HepG2 (cell line): ENCODE data around the gene KIF22. TPM values are rescaled to one million over a fixed set of nuclear protein-coding genes. Genes with fewer than 3 reads are reported as not detected.
A peak's percentile ranks its signal among the peaks of the same experiment; 100 is the strongest.

Experiments used
- HDAC1 ChIP-seq: sonication (generic); formaldehyde crosslinking; IDR thresholded peaks from 2 replicates; pipeline ENCODE4 v1.5.1; 2020; ENCODE audit warnings: mild to moderate bottlenecking, missing genetic modification reagents
- IRF2 ChIP-seq: IDR thresholded peaks from 2 replicates; pipeline ENCODE4 v1.6.1; 2018; ENCODE audit warnings: missing genetic modification reagents, missing compliant biosample characterization
- KDM6A ChIP-seq: IDR thresholded peaks from 2 replicates; pipeline ENCODE4 v1.6.1; 2016; ENCODE audit warnings: low read depth
- KLF16 ChIP-seq, 2 experiments: sonication (generic) in 1 of 2; formaldehyde crosslinking in 1 of 2; IDR thresholded peaks; 2 replicates each; pipeline versions ENCODE4 v1.6.1 to v1.8.0; 2016 to 2023; ENCODE audit warnings: missing genetic modification reagents in 2 of 2, missing compliant biosample characterization in 1 of 2
- NR2F6 ChIP-seq, 2 experiments: IDR thresholded peaks; 2 replicates each; pipeline ENCODE4 v1.6.1; 2016; ENCODE audit warnings: antibody characterized with exemption in 1 of 2, mild to moderate bottlenecking in 1 of 2
- POGK ChIP-seq: sonication (generic); formaldehyde crosslinking; conservative IDR thresholded peaks from 2 replicates; pipeline ENCODE4 v1.8.0; 2022; ENCODE audit warnings: mild to moderate bottlenecking, moderate library complexity, missing genetic modification reagents
- POLR2AphosphoS2 ChIP-seq: IDR thresholded peaks from 2 replicates; pipeline ENCODE4 v1.6.1; 2011; ENCODE audit warnings: low read depth, low read length, improper control_type of control experiment
- PPARG ChIP-seq: conservative IDR thresholded peaks from 2 replicates; pipeline ENCODE4 v1.6.1; 2016; ENCODE audit warnings: missing biosample characterization, missing genetic modification reagents
- SP1 ChIP-seq, 2 experiments: fragments of 450-650 bp in 1 of 2; sonication (generic) in 1 of 2; formaldehyde crosslinking in 1 of 2; IDR thresholded peaks; 2 replicates each; pipeline versions ENCODE4 v1.4.0 to v1.6.1; 2016 to 2020; ENCODE audit warnings: missing genetic modification reagents in 1 of 2
- ZMYM4 ChIP-seq: sonication (generic); formaldehyde crosslinking; IDR thresholded peaks from 2 replicates; pipeline ENCODE4 v1.8.1; 2023; ENCODE audit warnings: mild to moderate bottlenecking, missing genetic modification reagents
- ZNF382 ChIP-seq: sonication (generic); formaldehyde crosslinking; IDR thresholded peaks from 2 replicates; pipeline ENCODE4 v1.5.0; 2020; ENCODE audit warnings: missing genetic modification reagents, mild to moderate bottlenecking, borderline replicate concordance
- ZNF431 ChIP-seq: sonication (generic); formaldehyde crosslinking; IDR thresholded peaks from 2 replicates; pipeline ENCODE4 v1.9.0; 2022; ENCODE audit warnings: missing genetic modification reagents, low read depth, mild to moderate bottlenecking, borderline replicate concordance
- ZNF451 ChIP-seq: sonication (generic); formaldehyde crosslinking; IDR thresholded peaks from 2 replicates; pipeline ENCODE4 v1.5.0; 2020; ENCODE audit warnings: mild to moderate bottlenecking, missing genetic modification reagents
- ZNF772 ChIP-seq: sonication (generic); formaldehyde crosslinking; IDR thresholded peaks from 2 replicates; pipeline ENCODE4 v1.5.0; 2020; ENCODE audit warnings: mild to moderate bottlenecking, missing genetic modification reagents
- ZNF83 ChIP-seq: sonication (generic); formaldehyde crosslinking; IDR thresholded peaks from 2 replicates; pipeline ENCODE4 v1.4.0; 2020; ENCODE audit warnings: missing genetic modification reagents, mild to moderate bottlenecking, borderline replicate concordance
- ZSCAN12 ChIP-seq: sonication (generic); formaldehyde crosslinking; IDR thresholded peaks from 2 replicates; pipeline ENCODE4 v1.9.0; 2021; ENCODE audit warnings: mild to moderate bottlenecking, missing genetic modification reagents
- polyA plus RNA-seq, 8 experiments: library from polyadenylated mRNA; depleted of rRNA in 3 of 8; stranded (reverse) in 7 of 8; unstranded in 1 of 8; fragments of >200 nt; fragmentation: Illumina TruSeq in 4 of 8; extraction: Trizol in 4 of 8; gene quantifications; 2 replicates each; pipeline versions ENCODE4 v1.2.1 to v1.2.3, GENCODE V29; 2011 to 2016; ENCODE audit warnings: low read depth in 4 of 8, missing spikeins in 1 of 8, mixed read lengths in 1 of 8; ENCODE audit not compliant: insufficient read depth in 1 of 8
- total RNA-seq, 5 experiments: library from RNA; depleted of rRNA; stranded (reverse); fragments of >200 nt; fragmentation: Illumina TruSeq; extraction: Trizol; gene quantifications; 2 replicates each; pipeline ENCODE4 v1.2.3, GENCODE V29; 2016; ENCODE audit warnings: low read depth in 1 of 5
- TF ChIP-seq, protein P1 (sequence below): sonication (generic); formaldehyde crosslinking; IDR thresholded peaks from 2 replicates; pipeline ENCODE4 v1.4.0; 2020; ENCODE audit warnings: missing genetic modification reagents, borderline replicate concordance
- TF ChIP-seq, protein P2 (sequence below): sonication (generic); formaldehyde crosslinking; IDR thresholded peaks from 2 replicates; pipeline ENCODE4 v1.8.0; 2022; ENCODE audit warnings: mild to moderate bottlenecking, missing genetic modification reagents
- TF ChIP-seq, protein P3 (sequence below): sonication (generic); formaldehyde crosslinking; conservative IDR thresholded peaks from 2 replicates; pipeline ENCODE4 v1.8.1; 2023; ENCODE audit warnings: missing genetic modification reagents

KIF22 gene
- total and polyA plus RNA-seq, 2 of the 13 experiments (the other 11 are each of a cell fraction or from before 2014, with no cell fraction given) = 95.8 to 118 TPM

- TF ChIP-seq SP1 (IDR thresholded peaks at IDR 0.05) = no peak
- TF ChIP-seq SP1 (CRISPR knock-in tag; IDR thresholded peaks at IDR 0.05) = peak; percentile 23; the same call in 1 of the 2 replicates
- TF ChIP-seq, protein P1, sequence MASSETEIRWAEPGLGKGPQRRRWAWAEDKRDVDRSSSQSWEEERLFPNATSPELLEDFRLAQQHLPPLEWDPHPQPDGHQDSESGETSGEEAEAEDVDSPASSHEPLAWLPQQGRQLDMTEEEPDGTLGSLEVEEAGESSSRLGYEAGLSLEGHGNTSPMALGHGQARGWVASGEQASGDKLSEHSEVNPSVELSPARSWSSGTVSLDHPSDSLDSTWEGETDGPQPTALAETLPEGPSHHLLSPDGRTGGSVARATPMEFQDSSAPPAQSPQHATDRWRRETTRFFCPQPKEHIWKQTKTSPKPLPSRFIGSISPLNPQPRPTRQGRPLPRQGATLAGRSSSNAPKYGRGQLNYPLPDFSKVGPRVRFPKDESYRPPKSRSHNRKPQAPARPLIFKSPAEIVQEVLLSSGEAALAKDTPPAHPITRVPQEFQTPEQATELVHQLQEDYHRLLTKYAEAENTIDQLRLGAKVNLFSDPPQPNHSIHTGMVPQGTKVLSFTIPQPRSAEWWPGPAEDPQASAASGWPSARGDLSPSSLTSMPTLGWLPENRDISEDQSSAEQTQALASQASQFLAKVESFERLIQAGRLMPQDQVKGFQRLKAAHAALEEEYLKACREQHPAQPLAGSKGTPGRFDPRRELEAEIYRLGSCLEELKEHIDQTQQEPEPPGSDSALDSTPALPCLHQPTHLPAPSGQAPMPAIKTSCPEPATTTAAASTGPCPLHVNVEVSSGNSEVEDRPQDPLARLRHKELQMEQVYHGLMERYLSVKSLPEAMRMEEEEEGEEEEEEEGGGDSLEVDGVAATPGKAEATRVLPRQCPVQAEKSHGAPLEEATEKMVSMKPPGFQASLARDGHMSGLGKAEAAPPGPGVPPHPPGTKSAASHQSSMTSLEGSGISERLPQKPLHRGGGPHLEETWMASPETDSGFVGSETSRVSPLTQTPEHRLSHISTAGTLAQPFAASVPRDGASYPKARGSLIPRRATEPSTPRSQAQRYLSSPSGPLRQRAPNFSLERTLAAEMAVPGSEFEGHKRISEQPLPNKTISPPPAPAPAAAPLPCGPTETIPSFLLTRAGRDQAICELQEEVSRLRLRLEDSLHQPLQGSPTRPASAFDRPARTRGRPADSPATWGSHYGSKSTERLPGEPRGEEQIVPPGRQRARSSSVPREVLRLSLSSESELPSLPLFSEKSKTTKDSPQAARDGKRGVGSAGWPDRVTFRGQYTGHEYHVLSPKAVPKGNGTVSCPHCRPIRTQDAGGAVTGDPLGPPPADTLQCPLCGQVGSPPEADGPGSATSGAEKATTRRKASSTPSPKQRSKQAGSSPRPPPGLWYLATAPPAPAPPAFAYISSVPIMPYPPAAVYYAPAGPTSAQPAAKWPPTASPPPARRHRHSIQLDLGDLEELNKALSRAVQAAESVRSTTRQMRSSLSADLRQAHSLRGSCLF (CRISPR knock-in tag) = peak; percentile 93
- peak; percentile 96 for TF ChIP-seq HDAC1
- TF ChIP-seq ZMYM4 (CRISPR knock-in tag) = peak; percentile 83
- TF ChIP-seq KLF16 (CRISPR knock-in tag; IDR thresholded peaks at IDR 0.05) = peak; percentile 84 to 98; a peak in 3 of 4 replicates
- no peak for TF ChIP-seq KDM6A (CRISPR knock-in tag)
- TF ChIP-seq IRF2 = peak; percentile 81
- TF ChIP-seq ZNF772 = peak; percentile 99
- TF ChIP-seq, protein P2, sequence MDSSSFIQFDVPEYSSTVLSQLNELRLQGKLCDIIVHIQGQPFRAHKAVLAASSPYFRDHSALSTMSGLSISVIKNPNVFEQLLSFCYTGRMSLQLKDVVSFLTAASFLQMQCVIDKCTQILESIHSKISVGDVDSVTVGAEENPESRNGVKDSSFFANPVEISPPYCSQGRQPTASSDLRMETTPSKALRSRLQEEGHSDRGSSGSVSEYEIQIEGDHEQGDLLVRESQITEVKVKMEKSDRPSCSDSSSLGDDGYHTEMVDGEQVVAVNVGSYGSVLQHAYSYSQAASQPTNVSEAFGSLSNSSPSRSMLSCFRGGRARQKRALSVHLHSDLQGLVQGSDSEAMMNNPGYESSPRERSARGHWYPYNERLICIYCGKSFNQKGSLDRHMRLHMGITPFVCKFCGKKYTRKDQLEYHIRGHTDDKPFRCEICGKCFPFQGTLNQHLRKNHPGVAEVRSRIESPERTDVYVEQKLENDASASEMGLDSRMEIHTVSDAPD (CRISPR knock-in tag) = peak; percentile 74; the same call in 1 of the 2 replicates
- TF ChIP-seq ZNF382 (CRISPR knock-in tag) = no peak
- TF ChIP-seq POGK = peak; percentile 99
- peak; percentile 99 for TF ChIP-seq ZNF451
- TF ChIP-seq NR2F6 (IDR thresholded peaks at IDR 0.05) = no peak
- peak; percentile 53 for TF ChIP-seq NR2F6 (CRISPR knock-in tag; IDR thresholded peaks at IDR 0.05)
- TF ChIP-seq, protein P3, sequence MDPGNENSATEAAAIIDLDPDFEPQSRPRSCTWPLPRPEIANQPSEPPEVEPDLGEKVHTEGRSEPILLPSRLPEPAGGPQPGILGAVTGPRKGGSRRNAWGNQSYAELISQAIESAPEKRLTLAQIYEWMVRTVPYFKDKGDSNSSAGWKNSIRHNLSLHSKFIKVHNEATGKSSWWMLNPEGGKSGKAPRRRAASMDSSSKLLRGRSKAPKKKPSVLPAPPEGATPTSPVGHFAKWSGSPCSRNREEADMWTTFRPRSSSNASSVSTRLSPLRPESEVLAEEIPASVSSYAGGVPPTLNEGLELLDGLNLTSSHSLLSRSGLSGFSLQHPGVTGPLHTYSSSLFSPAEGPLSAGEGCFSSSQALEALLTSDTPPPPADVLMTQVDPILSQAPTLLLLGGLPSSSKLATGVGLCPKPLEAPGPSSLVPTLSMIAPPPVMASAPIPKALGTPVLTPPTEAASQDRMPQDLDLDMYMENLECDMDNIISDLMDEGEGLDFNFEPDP = 0 out of 2 replicates have a peak, but pooled peaks have one; percentile 94
- no peak for TF ChIP-seq PPARG
- TF ChIP-seq ZSCAN12 (CRISPR knock-in tag) = peak; percentile 98
- TF ChIP-seq ZNF83 = peak; percentile 97
- no peak for TF ChIP-seq POLR2AphosphoS2
- TF ChIP-seq ZNF431 (CRISPR knock-in tag) = peak; percentile 97
These were observed 17.1 kb downstream of the KIF22 start (continued) for GRCh38 chr16:29807426-29808218.
